AG04450 (cell line): ENCODE data around the gene DDX52. TPM values are rescaled to one million over a fixed set of nuclear protein-coding genes. Genes with fewer than 3 reads are reported as not detected.

Source experiments
- CTCF ChIA-PET: fragments of 300-600, 350-600 bp; formaldehyde crosslinking; extraction: SDS; loops from one replicate; lab custom pipeline; 2022; ENCODE audit warnings: antibody characterized with exemption, inconsistent platforms; lab: Charles Lee
- POLR2A ChIA-PET: fragments of 350-600 bp; formaldehyde crosslinking; extraction: SDS; loops from one replicate; lab custom pipeline; 2021; ENCODE audit warnings: antibody characterized with exemption, inconsistent platforms; lab: Yijun Ruan, JAX
- DNase-seq: peaks from one replicate; pipeline ENCODE4 v3.0.0-alpha.2; 2011; ENCODE audit warnings: low read depth, low spot score
- H3K27ac ChIP-seq: one replicate; pipeline ENCODE4 v1.5.1; 2012; ENCODE audit warnings: low read depth, low read length, control low read depth
- H3K27me3 ChIP-seq: one replicate; pipeline ENCODE4 v1.6.0; 2012; ENCODE audit warnings: low read length; ENCODE audit not compliant: control insufficient read depth, insufficient read depth
- H3K4me3 ChIP-seq: 2 replicates; pipeline ENCODE4 v1.5.1; 2011; ENCODE audit warnings: mild to moderate bottlenecking, low read depth, low read length, control low read depth
- H3K9me3 ChIP-seq: 2 replicates; pipeline ENCODE4 v1.5.1; 2012; ENCODE audit warnings: low read length; ENCODE audit not compliant: control insufficient read depth, insufficient read depth
- CTCF ChIP-seq: IDR thresholded peaks from 2 replicates; pipeline ENCODE4 v1.5.1; 2011; ENCODE audit warnings: low read depth, low read length, control low read depth, inconsistent platforms
- polyA plus RNA-seq: library from polyadenylated mRNA; depleted of rRNA; stranded (reverse); fragments of >200 nt; gene quantifications from 2 replicates; pipeline ENCODE4 v1.2.3, GENCODE V29; 2011

Gene DDX52
- polyA plus RNA-seq, 1 experiment, result 31.8 TPM

GRCh38 chr17:37574427-37574826 lies 68.8 kb downstream of the DDX52 start:
- Histone ChIP-seq H3K27me3 (no peaks in the 10 kb centered on the region), H3K9me3 (no peaks in the 10 kb centered on the region), H3K27ac (no peak overlapping the region), H3K4me3 (no peak overlapping the region)
- DNase-seq, result no peak
- CTCF ChIA-PET, result no interaction called here
- no peak for TF ChIP-seq CTCF
- POLR2A ChIA-PET, result no interaction called here

GRCh38 chr17:37571674-37572073 lies 71.6 kb downstream of the DDX52 start:
- Histone ChIP-seq H3K27me3 (no peaks in the 10 kb centered on the region), H3K27ac (no peak overlapping the region), H3K9me3 (no peaks in the 10 kb centered on the region), H3K4me3 (no peak overlapping the region)
- POLR2A ChIA-PET, result no interaction called here
- no peak for DNase-seq
- CTCF ChIA-PET, result interaction anchor here (1.1 kb wide), 1 partner anchor 166 kb away, joined by 5 read pairs; no protein-coding TSS in a partner anchor
- TF ChIP-seq CTCF, result no peak

GRCh38 chr17:37570527-37571093 lies 72.6 kb downstream of the DDX52 start:
- CTCF ChIA-PET, result interaction anchor here (0.9 to 3.5 kb wide), 8 partner anchors 9 to 200 kb away, joined by 3 to 24 read pairs (median 7); no protein-coding TSS in a partner anchor

GRCh38 chr17:37568350-37569053 lies 74.7 kb downstream of the DDX52 start:
- Histone ChIP-seq H3K4me3 (no peak overlapping the region), H3K27me3 (no peaks in the 10 kb centered on the region), H3K9me3 (no peaks in the 10 kb centered on the region), H3K27ac (no peak overlapping the region)
- no peak for DNase-seq
- CTCF ChIA-PET, result interaction anchor here (1.5 to 3.5 kb wide), 5 partner anchors 11 to 248 kb away, joined by 3 to 24 read pairs (median 12); no protein-coding TSS in a partner anchor
- TF ChIP-seq CTCF, result no peak
- POLR2A ChIA-PET, result no interaction called here

More at GRCh38 chr17:37570527-37571093, 72.6 kb downstream of the DDX52 start:
- Histone ChIP-seq H3K27me3 (no peaks in the 10 kb centered on the region), H3K27ac (no peak overlapping the region), H3K9me3 (no peaks in the 10 kb centered on the region), H3K4me3 (no peak overlapping the region)
- POLR2A ChIA-PET, result no interaction called here
- peak; percentile 51 for TF ChIP-seq CTCF
- peak; percentile 4 for DNase-seq

GRCh38 chr17:37567538-37567937 lies 75.7 kb downstream of the DDX52 start:
- H3K9me3 ChIP-seq, result no peaks in the 10 kb centered on the region
- POLR2A ChIA-PET, result no interaction called here
- no peak overlapping the region for H3K27ac ChIP-seq
- no peak overlapping the region for H3K4me3 ChIP-seq
- no peak for DNase-seq
- no peak for TF ChIP-seq CTCF
- CTCF ChIA-PET, result interaction anchor here (1.3 kb wide), 1 partner anchor 194 kb away, joined by 4 read pairs; no protein-coding TSS in a partner anchor
- H3K27me3 ChIP-seq, result no peaks in the 10 kb centered on the region
